Heart left ventricle (tissue), 16 donors: Measurements from ENCODE around the gene PARP6. TPM values are rescaled to one million over a fixed set of nuclear protein-coding genes. Genes with fewer than 3 reads are reported as not detected.

Source experiments
- ATAC-seq, 4 donors: fragments of 200-7000 bp; cut with Tn5 transposase; one replicate each; pipeline ENCODE4 v1.9.1; 2020 to 2022; ENCODE audit warnings: moderate library complexity in 4 of 4, mild to moderate bottlenecking in 3 of 4, moderate number of reproducible peaks in 1 of 4
- DNase-seq, 5 donors: peaks; one replicate each; pipeline ENCODE4 v3.0.0-alpha.2; 2020
- H3K27ac ChIP-seq, 12 donors: fragments of 200-600 bp; sonication (generic) in 4 of 12; one replicate each; pipeline versions ENCODE4 v1.5.0 to v1.8.0; 2016 to 2022; ENCODE audit warnings: mild to moderate bottlenecking in 2 of 12
- H3K27me3 ChIP-seq, 9 donors: fragments of 200-600 bp; sonication (generic) in 2 of 9; one replicate each; pipeline versions ENCODE4 v1.5.1 to v1.8.0; 2016 to 2022; ENCODE audit warnings: mild to moderate bottlenecking in 3 of 9
- H3K36me3 ChIP-seq, 9 donors: fragments of 200-600 bp; sonication (generic) in 2 of 9; one replicate each; pipeline versions ENCODE4 v1.5.0 to v1.8.0; 2018 to 2022; ENCODE audit warnings: mild to moderate bottlenecking in 2 of 9
- H3K4me1 ChIP-seq, 12 donors: fragments of 200-600 bp; sonication (generic) in 4 of 12; one replicate each; pipeline versions ENCODE4 v1.5.0 to v1.8.0; 2016 to 2022; ENCODE audit warnings: mild to moderate bottlenecking in 3 of 12
- H3K4me3 ChIP-seq, 12 donors: fragments of 200-600 bp; sonication (generic) in 4 of 12; one replicate each; pipeline versions ENCODE4 v1.5.0 to v1.8.0; 2017 to 2022; ENCODE audit warnings: mild to moderate bottlenecking in 9 of 12, moderate library complexity in 4 of 12
- H3K9me3 ChIP-seq, 12 donors: fragments of 200-600 bp; sonication (generic) in 4 of 12; one replicate each; pipeline versions ENCODE4 v1.5.0 to v1.8.0; 2016 to 2022; ENCODE audit warnings: mild to moderate bottlenecking in 1 of 12
- POLR2A ChIP-seq, 2 donors: fragments of 450-650 bp; IDR thresholded peaks; one replicate each; pipeline ENCODE4 v1.6.1; 2017; ENCODE audit warnings: antibody characterized with exemption in 2 of 2, mild to moderate bottlenecking in 2 of 2, moderate library complexity in 2 of 2
- WGBS, 4 donors: extraction: QIAGEN DNeasy Blood & Tissue Kit in 2 of 4; methylation state at CpG; one replicate each; pipeline versions ENCODE4 v1.1.5 to v1.1.7; 2013 to 2018; 5-methylcytosine and 5-hydroxymethylcytosine counted together
- intact Hi-C, 10 donors: fragments of 100-400 bp; cut with DNase I; formaldehyde crosslinking; loops; one replicate each; pipeline versions ENCODE4 v1.11.1 to v1.14.2; 2022
- polyA plus RNA-seq, 2 donors: library from polyadenylated mRNA; stranded (reverse); fragments of 200-250 nt; gene quantifications; one replicate each; pipeline ENCODE4 v1.2.3, GENCODE V29; 2013
- total RNA-seq, 9 donors: library from RNA; depleted of rRNA in 2 of 9; stranded (reverse); fragments of >200 nt in 2 of 9; fragmentation: NEBNext Ultra II Directional in 3 of 9; extraction: Animal tissue kit (Norgen Biotek cat#: 25700) in 3 of 9; gene quantifications; one replicate each; pipeline versions ENCODE4 v1.1.0 to v1.2.4, GENCODE V29; 2016 to 2023
- TF ChIP-seq, protein P1 (sequence below), 12 donors: fragments of 200-600 bp; sonication (generic) in 4 of 12; IDR thresholded peaks; one replicate each; pipeline versions ENCODE4 v1.5.0 to v1.8.0; 2018 to 2022; ENCODE audit warnings: antibody characterized with exemption in 12 of 12, mild to moderate bottlenecking in 5 of 12
- donor health status: ischemic (EF 13 %, LVEDD 7.1; RV severe dilation, severe dysfunction).
- donor health status: healthy with polysubstance abuse.
- donor health status: DM: no; HTN: yes; CAD: no.
- donor health status: DM: no; HTN: no; CAD: no.
- donor health status: ischemic (EF 25% LVEDD 6.9; RV normal size, moderate dysfunction).
- donor health status: ischemic (EF 25% LVEDD 5.7; RV mildly dilated, moderate dysfunction).
- donor health status: healthy.
- donor health status: DM: yes; HTN: yes; CAD: no.
- donor health status: ischemic (EF 35%, LVEDD 5.7; RV mildly dilated, moderate dysfunction).
- donor health status: nonischemic (EF 11% LVEDD 7.7; RV severe dilation, severe dysfunction).
- donor health status: DM: yes; HTN: yes; CAD: no.
- donor health status: PGD.
- donor health status: ischemic (EF 29% LVEDD 5.4; RV normal size, mild dysfunction).
- donor health status: nonischemic (EF 23%, LVEDD 6.1; RV moderate dilation, normal function).

Gene PARP6
- total and polyA plus RNA-seq, 11 donors, result 25.6 to 52.5 (median 34.5) TPM

DNA sequence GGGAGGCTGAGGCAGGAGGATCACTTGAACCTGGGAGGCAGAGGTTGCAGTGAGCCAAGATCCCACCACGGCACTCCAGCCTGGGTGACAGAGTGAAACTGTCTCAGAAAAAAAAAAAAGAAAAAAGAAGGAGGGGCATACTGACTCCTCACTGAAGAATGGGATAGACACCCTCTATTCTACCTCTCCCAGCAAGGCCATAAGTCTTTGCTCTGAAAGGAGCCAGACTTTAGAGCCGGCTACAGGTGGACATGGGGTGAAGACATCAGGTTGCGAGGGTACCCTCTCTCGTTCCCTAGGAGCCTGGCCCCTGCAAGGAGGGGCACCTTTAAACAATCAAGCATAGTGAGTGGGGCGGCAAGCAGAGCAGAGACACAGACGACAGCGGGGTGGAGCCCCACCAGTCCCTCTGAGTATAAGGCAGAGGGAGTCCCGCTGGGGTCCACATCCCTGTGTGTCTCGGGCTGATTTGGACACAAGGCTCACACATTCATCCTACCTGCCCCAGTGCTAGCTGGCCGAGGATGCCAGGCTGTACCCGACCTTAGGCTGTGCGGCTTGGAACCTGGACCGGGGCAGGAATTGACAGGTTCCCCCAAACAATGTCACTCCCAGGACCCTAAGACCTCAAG, 75.8 kb downstream of the PARP6 start:
- no peaks in the 10 kb centered on the region for H3K9me3 ChIP-seq
- intact Hi-C loops, result loop anchor here in 5 of 10 donors (5.0 to 10.0 kb wide), 3 partner anchors 36 to 91 kb away; partner anchors contain the start of gene PKM (in 1 of the 5)
- ATAC-seq (no peak), DNase-seq (no peak)
- no peak overlapping the region for H3K27ac ChIP-seq
- H3K36me3 ChIP-seq, result peaks cover 3 to 34% (median 30%) of the 10 kb centered on the region in 9 donors
- TF ChIP-seq POLR2A (IDR thresholded peaks at IDR 0.05), result no peak
- TF ChIP-seq, protein P1, sequence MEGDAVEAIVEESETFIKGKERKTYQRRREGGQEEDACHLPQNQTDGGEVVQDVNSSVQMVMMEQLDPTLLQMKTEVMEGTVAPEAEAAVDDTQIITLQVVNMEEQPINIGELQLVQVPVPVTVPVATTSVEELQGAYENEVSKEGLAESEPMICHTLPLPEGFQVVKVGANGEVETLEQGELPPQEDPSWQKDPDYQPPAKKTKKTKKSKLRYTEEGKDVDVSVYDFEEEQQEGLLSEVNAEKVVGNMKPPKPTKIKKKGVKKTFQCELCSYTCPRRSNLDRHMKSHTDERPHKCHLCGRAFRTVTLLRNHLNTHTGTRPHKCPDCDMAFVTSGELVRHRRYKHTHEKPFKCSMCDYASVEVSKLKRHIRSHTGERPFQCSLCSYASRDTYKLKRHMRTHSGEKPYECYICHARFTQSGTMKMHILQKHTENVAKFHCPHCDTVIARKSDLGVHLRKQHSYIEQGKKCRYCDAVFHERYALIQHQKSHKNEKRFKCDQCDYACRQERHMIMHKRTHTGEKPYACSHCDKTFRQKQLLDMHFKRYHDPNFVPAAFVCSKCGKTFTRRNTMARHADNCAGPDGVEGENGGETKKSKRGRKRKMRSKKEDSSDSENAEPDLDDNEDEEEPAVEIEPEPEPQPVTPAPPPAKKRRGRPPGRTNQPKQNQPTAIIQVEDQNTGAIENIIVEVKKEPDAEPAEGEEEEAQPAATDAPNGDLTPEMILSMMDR (IDR thresholded peaks at IDR 0.05), result no peak
- 70 to 80% (median 74%) methylated on average over 12 to 13 of the region's 13 CpGs for WGBS, 4 donors
- H3K27me3 ChIP-seq, result peaks cover 0 to 11% (median 0%) of the 10 kb centered on the region in 9 donors
- peaks cover 5 to 32% (median 22%) of the 10 kb centered on the region in 12 donors for H3K4me1 ChIP-seq
- peak overlapping the region in 5 of 12 donors; percentile 48 to 59 (median 57) for H3K4me3 ChIP-seq

DNA sequence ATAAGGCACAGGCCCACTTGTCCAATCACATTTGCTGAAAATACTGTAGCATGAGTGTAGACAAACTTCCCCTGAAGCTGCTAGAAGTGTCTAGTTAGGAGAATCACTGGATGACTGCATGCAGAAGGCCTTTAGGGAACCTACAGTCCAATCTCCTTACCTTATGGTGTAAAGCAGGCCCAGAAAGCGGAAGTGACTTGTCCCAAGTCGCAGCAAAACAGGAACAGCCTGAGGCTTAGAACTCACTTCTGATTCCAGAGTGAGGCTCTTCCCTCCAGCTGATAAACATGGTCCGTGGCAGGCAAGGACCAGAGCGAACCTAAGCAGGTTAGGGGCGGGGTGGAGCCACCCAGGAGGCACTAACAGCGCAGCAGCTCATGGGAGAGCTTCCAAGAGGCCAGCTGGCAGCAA, 77.2 kb downstream of the PARP6 start:
- DNase-seq, result no peak
- H3K9me3 ChIP-seq, result no peaks in the 10 kb centered on the region
- no peak for TF ChIP-seq POLR2A (IDR thresholded peaks at IDR 0.05)
- TF ChIP-seq, protein P1 (IDR thresholded peaks at IDR 0.05), result no peak
- peaks cover 0 to 20% (median 16%) of the 10 kb centered on the region in 9 donors for H3K36me3 ChIP-seq
- WGBS, 4 donors, result 76 to 85% (median 81%) methylated on average over 6 of the region's 6 CpGs
- H3K27ac ChIP-seq, result no peak overlapping the region
- no peak for ATAC-seq
- H3K4me1 ChIP-seq, result peaks cover 0 to 18% (median 9%) of the 10 kb centered on the region in 12 donors
- intact Hi-C loops, result loop anchor here in 5 of 10 donors (5.0 to 10.0 kb wide), 3 partner anchors 37 to 92 kb away; partner anchors contain the start of gene PKM (in 1 of the 5)
- H3K4me3 ChIP-seq, result no peak overlapping the region
- H3K27me3 ChIP-seq, result peaks cover 0 to 11% (median 0%) of the 10 kb centered on the region in 9 donors

DNA sequence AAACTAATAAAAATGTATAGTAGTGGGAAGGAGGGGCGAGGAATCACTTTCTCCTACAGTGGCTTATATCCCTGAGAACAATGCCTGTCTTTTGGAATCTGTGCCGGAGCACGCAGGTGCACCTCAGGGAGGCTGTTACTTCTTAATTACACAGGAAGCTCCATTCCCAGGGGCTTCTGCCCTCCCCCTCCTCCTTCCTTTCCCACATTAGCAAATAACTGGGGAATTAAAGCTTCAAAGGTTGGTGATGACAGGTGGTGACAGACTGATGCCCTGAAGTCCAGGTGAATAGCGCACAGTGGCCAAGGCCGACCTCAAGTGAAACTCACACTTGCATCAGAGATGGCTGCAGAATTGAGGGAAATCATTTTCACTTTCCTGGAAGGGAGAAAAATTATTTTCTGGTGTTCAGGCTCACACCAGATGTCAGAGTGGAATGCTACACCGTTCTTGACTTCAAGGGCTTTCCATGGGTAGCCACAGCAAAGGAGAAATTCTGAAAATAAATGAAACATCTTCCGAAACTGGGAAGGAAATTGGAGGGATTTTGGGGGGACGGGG, 78.4 kb downstream of the PARP6 start:
- H3K9me3 ChIP-seq, result no peaks in the 10 kb centered on the region
- H3K27me3 ChIP-seq, result peaks cover 0 to 11% (median 0%) of the 10 kb centered on the region in 9 donors
- ATAC-seq, result no peak
- no peak overlapping the region for H3K27ac ChIP-seq
- 71 to 86% (median 77%) methylated on average over 8 of the region's 8 CpGs for WGBS, 4 donors
- TF ChIP-seq, protein P1 (IDR thresholded peaks at IDR 0.05), result no peak
- TF ChIP-seq POLR2A (IDR thresholded peaks at IDR 0.05), result no peak
- H3K36me3 ChIP-seq, result peaks cover 0 to 8% (median 5%) of the 10 kb centered on the region in 9 donors
- H3K4me3 ChIP-seq, result no peak overlapping the region
- H3K4me1 ChIP-seq, result peaks cover 0 to 15% (median 5%) of the 10 kb centered on the region in 12 donors
- intact Hi-C loops, result loop anchor here in 1 of 10 donors (10.0 kb wide), 1 partner anchor 91 kb away; no protein-coding TSS in a partner anchor
- DNase-seq, result no peak

DNA sequence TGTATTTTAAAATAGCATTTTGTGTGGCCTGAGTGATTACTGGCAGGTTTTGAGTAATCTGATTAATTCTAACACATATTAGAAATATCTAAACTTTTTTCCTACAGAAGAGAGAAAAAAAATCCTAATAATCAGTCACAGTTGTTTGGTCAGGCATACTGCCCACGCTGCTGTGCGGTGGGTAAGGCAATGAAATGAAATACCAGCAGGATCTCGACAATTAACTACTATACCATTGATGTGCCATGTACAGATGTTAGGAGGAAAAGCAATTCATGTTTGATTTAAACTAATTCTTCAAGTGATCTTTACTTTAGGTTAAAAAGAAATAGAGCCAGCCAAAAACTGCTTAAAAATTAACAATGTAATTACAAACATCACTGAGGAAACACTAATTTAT, 79.9 kb downstream of the PARP6 start:
- H3K36me3 ChIP-seq, result no peaks in the 10 kb centered on the region
- WGBS, 4 donors, result 84 to 90% (median 88%) methylated on average over 3 of the region's 3 CpGs
- DNase-seq (no peak), ATAC-seq (no peak)
- no peaks in the 10 kb centered on the region for H3K9me3 ChIP-seq
- H3K27me3 ChIP-seq, result peaks cover 0 to 9% (median 0%) of the 10 kb centered on the region in 9 donors
- peaks cover 0 to 10% (median 5%) of the 10 kb centered on the region in 12 donors for H3K4me1 ChIP-seq
- no peak for TF ChIP-seq POLR2A (IDR thresholded peaks at IDR 0.05)
- TF ChIP-seq, protein P1 (IDR thresholded peaks at IDR 0.05), result no peak
- no peak overlapping the region for H3K4me3 ChIP-seq
- intact Hi-C loops, result loop anchor here in 1 of 10 donors (10.0 kb wide), 1 partner anchor 92 kb away; no protein-coding TSS in a partner anchor
- H3K27ac ChIP-seq, result no peak overlapping the region
